Measurements from ENCODE around the gene GAS2L2. TPM values are rescaled to one million over a fixed set of nuclear protein-coding genes. Genes with fewer than 3 reads are reported as not detected.
A peak's percentile ranks its signal among the peaks of the same experiment; 100 is the strongest.

GAS2L2 gene
- total and polyA plus RNA-seq, 4 donors = not detected

DNA sequence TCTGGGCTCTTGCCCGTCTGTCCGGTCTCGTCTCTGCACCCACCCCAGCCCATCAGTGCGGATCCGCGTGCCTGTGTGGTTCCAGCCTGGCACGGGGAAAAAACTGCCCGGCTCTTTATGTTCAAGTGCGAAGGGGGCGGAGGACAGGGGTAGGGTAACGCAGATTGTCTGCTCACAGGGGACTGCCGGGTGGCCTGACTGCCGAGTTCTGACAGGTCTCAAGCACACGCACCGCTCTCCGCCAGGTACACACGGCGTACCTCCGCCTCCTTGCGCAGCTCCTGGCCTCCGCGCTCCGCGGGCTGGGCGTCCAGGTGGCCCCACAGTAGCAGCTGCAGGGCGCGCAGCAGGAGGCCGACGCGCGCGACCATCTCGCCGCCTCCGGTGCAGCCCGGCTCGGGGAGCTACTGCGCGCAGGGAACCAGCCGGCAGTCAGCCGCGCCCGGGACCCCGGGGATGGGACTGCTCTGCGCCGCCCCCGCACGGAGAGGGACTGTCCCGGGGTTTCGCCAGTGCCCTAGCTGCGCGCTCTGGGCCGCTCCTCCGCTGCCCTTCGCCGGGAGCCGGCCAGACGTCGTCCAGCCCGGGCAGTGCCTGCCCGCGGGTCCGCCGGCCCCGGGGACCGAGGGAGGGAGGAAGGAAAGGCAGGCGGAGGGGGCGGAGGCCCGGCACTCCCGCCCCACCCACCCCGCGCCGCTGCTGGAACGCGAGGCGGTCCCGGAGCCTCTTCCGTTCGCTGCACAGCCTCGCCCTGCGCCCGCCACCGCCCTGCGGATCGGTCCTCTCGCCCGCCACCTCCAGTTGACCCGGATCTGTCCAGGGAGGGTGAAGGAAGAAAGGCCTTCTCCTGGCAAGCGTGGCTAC is 42.2 kb upstream of the GAS2L2 start, which contains the start of gene MMP28:
Gene MMP28 (minus strand): TSS at position 635 of the 864 bp plus-strand sequence. CDS start 264 bp downstream, at position 371.
- peaks cover 4 to 14% (median 10%) of the 10 kb centered on the region in 4 donors for H3K4me1 ChIP-seq (ENCODE audit: control insufficient read depth in 4 of 4, insufficient read depth in 4 of 4, low read length in 3 of 4)
- 1% methylated on average over 89 of the region's 89 CpGs for WGBS
- H3K27me3 ChIP-seq (ENCODE audit: control insufficient read depth in 4 of 4, insufficient read depth in 4 of 4, low read length in 3 of 4) = peaks cover 0 to 21% (median 3%) of the 10 kb centered on the region in 4 donors
- no peak within 1 kb of the TSS for H3K9ac ChIP-seq (ENCODE audit: low read depth in 1 of 2, low read length in 2 of 2)
- peaks cover 0 to 2% (median 0%) of the 10 kb centered on the region in 4 donors for H3K36me3 ChIP-seq (ENCODE audit: control insufficient read depth in 4 of 4, insufficient read depth in 3 of 4, low read depth in 1 of 4, low read length in 3 of 4)
- DNase-seq (ENCODE audit: low spot score) = no peak
- TF ChIP-seq RAD21 (IDR thresholded peaks at IDR 0.05) = no peak
- no peak for TF ChIP-seq YY1 (IDR thresholded peaks at IDR 0.05)
- no peak for TF ChIP-seq FOXA1 (IDR thresholded peaks at IDR 0.05)
- peak within 1 kb of the TSS in 2 of 3 donors; percentile 42 to 49 for H3K4me3 ChIP-seq (ENCODE audit: low read depth in 1 of 3, low read length in 3 of 3)
- H3K9me3 ChIP-seq (ENCODE audit: control insufficient read depth in 4 of 4, low read length in 3 of 4) = no peaks in the 10 kb centered on the region
- no peak within 1 kb of the TSS for H3K27ac ChIP-seq (ENCODE audit: low read depth in 1 of 2, low read length in 2 of 2)

DNA sequence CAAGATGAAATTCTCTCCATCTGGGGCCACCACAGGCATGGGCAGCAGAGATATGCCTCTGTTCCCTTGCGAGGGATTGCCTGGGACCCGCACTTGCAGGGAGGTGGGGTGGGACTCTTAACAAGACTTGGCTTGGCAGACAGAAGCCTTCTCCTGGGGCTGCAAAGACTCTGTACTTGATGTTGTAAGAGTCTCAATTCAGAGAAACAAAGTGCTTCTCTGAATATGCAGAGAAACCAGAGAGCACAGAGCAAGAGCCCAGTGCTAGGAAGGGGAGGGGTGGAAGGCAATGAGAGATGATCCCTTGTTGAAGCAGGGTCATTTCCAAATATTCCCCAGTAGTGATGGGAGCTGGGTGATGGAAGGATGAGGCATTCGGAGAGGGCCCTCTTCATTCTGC is 40.2 kb upstream of the GAS2L2 start:
- Histone ChIP-seq H3K36me3 (ENCODE audit: control insufficient read depth in 4 of 4, insufficient read depth in 3 of 4, low read depth in 1 of 4, low read length in 3 of 4) (peaks cover 0 to 2% (median 0%) of the 10 kb centered on the region in 4 donors), H3K4me1 (ENCODE audit: control insufficient read depth in 4 of 4, insufficient read depth in 4 of 4, low read length in 3 of 4) (peaks cover 4 to 11% (median 10%) of the 10 kb centered on the region in 4 donors), H3K4me3 (ENCODE audit: low read depth in 1 of 3, low read length in 3 of 3) (no peak overlapping the region), H3K27ac (ENCODE audit: low read depth in 1 of 2, low read length in 2 of 2) (no peak overlapping the region), H3K9me3 (ENCODE audit: control insufficient read depth in 4 of 4, low read length in 3 of 4) (no peaks in the 10 kb centered on the region), H3K9ac (ENCODE audit: low read depth in 1 of 2, low read length in 2 of 2) (no peak overlapping the region), H3K27me3 (ENCODE audit: control insufficient read depth in 4 of 4, insufficient read depth in 4 of 4, low read length in 3 of 4) (peaks cover 0 to 21% (median 3%) of the 10 kb centered on the region in 4 donors)
- DNase-seq (ENCODE audit: low spot score) = no peak
- TF ChIP-seq YY1 (IDR thresholded peaks at IDR 0.05) (no peak), JUND (IDR thresholded peaks at IDR 0.05) (no peak), TAF1 (conservative IDR thresholded peaks at IDR 0.05) (no peak), SP1 (IDR thresholded peaks at IDR 0.05) (no peak), NR2F2 (IDR thresholded peaks at IDR 0.05) (no peak), RXRA (IDR thresholded peaks at IDR 0.05) (no peak), FOXA2 (IDR thresholded peaks at IDR 0.05) (no peak)
- TF ChIP-seq, protein P1, sequence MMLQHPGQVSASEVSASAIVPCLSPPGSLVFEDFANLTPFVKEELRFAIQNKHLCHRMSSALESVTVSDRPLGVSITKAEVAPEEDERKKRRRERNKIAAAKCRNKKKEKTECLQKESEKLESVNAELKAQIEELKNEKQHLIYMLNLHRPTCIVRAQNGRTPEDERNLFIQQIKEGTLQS (IDR thresholded peaks at IDR 0.05) = no peak
- TF ChIP-seq, protein P2, sequence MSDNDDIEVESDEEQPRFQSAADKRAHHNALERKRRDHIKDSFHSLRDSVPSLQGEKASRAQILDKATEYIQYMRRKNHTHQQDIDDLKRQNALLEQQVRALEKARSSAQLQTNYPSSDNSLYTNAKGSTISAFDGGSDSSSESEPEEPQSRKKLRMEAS (IDR thresholded peaks at IDR 0.05) = no peak
- WGBS = 77% methylated on average over 3 of the region's 3 CpGs

DNA sequence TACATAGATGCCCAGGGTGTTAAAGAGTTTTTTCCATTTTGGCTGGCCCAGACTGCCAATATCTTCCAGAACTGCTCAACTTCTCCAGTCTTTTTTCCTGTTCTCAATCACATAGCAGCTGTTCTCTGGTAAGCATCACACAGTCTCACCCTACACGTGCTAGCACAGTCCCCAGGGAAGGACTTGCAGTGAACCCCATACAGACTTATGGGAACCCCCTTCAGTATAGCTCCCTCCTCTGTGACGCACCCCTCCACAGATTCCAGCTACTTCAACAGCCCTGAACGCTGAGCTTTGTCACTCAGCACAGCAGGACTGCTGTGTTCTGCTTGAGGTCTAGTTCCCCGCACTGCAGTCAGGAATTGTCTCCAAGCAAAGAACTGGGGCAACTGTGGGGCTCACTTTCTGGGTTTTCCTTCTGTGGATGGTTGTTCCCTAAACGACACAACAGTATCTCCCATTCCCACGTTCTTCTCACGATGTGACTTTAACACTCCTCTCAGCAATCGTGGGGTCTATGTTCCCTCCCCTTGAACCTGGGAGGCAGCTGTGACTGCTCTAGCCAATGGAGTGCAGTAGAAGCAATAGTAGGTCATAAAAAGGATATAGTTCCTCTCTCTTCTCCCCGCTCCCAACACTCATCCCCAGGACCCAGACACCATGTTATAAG is 38.8 kb upstream of the GAS2L2 start:
- TF ChIP-seq, protein P3, sequence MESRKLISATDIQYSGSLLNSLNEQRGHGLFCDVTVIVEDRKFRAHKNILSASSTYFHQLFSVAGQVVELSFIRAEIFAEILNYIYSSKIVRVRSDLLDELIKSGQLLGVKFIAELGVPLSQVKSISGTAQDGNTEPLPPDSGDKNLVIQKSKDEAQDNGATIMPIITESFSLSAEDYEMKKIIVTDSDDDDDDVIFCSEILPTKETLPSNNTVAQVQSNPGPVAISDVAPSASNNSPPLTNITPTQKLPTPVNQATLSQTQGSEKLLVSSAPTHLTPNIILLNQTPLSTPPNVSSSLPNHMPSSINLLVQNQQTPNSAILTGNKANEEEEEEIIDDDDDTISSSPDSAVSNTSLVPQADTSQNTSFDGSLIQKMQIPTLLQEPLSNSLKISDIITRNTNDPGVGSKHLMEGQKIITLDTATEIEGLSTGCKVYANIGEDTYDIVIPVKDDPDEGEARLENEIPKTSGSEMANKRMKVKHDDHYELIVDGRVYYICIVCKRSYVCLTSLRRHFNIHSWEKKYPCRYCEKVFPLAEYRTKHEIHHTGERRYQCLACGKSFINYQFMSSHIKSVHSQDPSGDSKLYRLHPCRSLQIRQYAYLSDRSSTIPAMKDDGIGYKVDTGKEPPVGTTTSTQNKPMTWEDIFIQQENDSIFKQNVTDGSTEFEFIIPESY (IDR thresholded peaks at IDR 0.05) = no peak
- TF ChIP-seq RXRA (IDR thresholded peaks at IDR 0.05) (no peak), GABPA (IDR thresholded peaks at IDR 0.05 in 1 of 2, conservative IDR thresholded peaks at IDR 0.05 in 1 of 2) (no peak), RAD21 (IDR thresholded peaks at IDR 0.05) (no peak), JUND (IDR thresholded peaks at IDR 0.05) (no peak)
- Histone ChIP-seq H3K27ac (ENCODE audit: low read depth in 1 of 2, low read length in 2 of 2) (no peak overlapping the region), H3K9me3 (ENCODE audit: control insufficient read depth in 4 of 4, low read length in 3 of 4) (no peaks in the 10 kb centered on the region), H3K36me3 (ENCODE audit: control insufficient read depth in 4 of 4, insufficient read depth in 3 of 4, low read depth in 1 of 4, low read length in 3 of 4) (peaks cover 0 to 2% (median 0%) of the 10 kb centered on the region in 4 donors), H3K27me3 (ENCODE audit: control insufficient read depth in 4 of 4, insufficient read depth in 4 of 4, low read length in 3 of 4) (peaks cover 0 to 14% (median 3%) of the 10 kb centered on the region in 4 donors), H3K4me3 (ENCODE audit: low read depth in 1 of 3, low read length in 3 of 3) (no peak overlapping the region), H3K4me1 (ENCODE audit: control insufficient read depth in 4 of 4, insufficient read depth in 4 of 4, low read length in 3 of 4) (peaks cover 4 to 11% (median 10%) of the 10 kb centered on the region in 4 donors), H3K9ac (ENCODE audit: low read depth in 1 of 2, low read length in 2 of 2) (no peak overlapping the region)
- no peak for DNase-seq (ENCODE audit: low spot score)
- WGBS = 64% methylated on average over 9 of the region's 9 CpGs
